ENCODE data around the gene AKR1E2. TPM values are rescaled to one million over a fixed set of nuclear protein-coding genes. Genes with fewer than 3 reads are reported as not detected.

Gene AKR1E2
- total RNA-seq, 1 experiment from 2014 or later, result 11.3 TPM

DNA sequence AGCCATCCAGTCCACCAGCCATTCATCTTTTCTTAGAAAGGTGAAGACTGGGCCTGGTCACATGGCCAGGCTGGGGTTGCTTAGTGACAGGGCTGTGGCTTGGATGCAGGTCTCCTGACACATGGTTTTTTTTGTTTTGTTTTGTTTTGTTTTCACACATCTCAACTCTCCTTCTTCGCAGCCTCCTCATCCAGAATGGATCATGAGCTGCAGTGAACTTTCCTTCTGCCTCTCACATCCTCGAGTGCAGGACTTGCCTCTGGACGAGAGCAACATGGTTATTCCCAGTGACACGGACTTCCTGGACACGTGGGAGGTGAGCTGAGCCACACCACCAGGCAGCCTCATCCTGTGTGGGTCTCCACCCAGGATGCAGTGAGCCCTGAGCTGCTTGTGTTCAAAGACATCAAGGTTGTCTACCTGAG lies 9.5 kb downstream of the AKR1E2 start:
- H3K9me3 ChIP-seq (ENCODE audit: low read depth, low read length, poor library complexity, severe bottlenecking), result no peaks in the 10 kb centered on the region
- H3K27me3 ChIP-seq (replicated peaks; ENCODE audit: insufficient read depth, low read depth, low read length, poor library complexity), result no peaks in the 10 kb centered on the region
- no peak for TF ChIP-seq CTCF (conservative IDR thresholded peaks at IDR 0.05; ENCODE audit: low read depth, low read length)
- TF ChIP-seq EZH2 (IDR thresholded peaks at IDR 0.05; ENCODE audit: borderline replicate concordance, low read depth, low read length, poor library complexity, severe bottlenecking), result no peak
- no peak overlapping the region for H3K4me3 ChIP-seq (ENCODE audit: low read depth, low read length, poor library complexity, severe bottlenecking)
- CTCF ChIA-PET, result no interaction called here
- BruUV-seq (replicated peaks), result no TSS peak
- peaks cover 9% of the 10 kb centered on the region for H3K36me3 ChIP-seq (ENCODE audit: insufficient read depth, low read length, poor library complexity, severe bottlenecking)
- intact Hi-C loops (cut with micrococcal nuclease; ENCODE audit: unreplicated experiment), result no loop called here
- no peaks in the 10 kb centered on the region for H3K4me1 ChIP-seq (ENCODE audit: insufficient read depth, low read length, poor library complexity, severe bottlenecking)
- H3K27ac ChIP-seq (ENCODE audit: low read depth, low read length, poor library complexity, severe bottlenecking), result no peak overlapping the region
- no peak for DNase-seq (ENCODE audit: low spot score)
- POLR2A ChIA-PET (ENCODE audit: low non-redundant PET), result no interaction called here

DNA sequence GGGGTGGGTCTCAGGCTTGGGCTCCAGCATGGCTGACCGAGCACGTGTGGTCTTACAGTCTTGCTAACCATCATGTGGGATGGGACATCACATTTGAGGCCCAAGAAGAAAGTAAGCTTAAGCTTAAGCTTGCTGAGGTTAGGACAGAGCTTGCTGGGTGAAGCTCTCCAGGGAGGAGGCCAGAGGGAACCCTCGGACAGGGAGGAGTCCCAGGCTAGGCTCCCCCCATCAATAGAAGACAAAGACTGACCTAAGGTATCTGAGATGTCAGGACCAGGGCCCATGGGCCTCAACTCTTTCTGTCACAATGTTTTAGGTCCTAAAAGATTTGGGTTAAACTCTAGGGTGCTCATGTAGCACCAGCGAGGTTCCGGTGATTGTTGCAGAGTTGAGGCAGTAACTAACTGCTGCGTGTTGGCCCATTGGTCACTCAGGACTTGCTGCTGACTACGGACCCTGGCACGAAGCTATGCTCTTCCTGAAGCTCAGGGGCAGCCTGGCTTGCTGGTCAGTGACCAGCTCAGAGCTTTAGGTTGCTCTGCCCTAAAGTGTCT lies 10.5 kb downstream of the AKR1E2 start:
- ChIA-PET POLR2A (ENCODE audit: low non-redundant PET) (interaction anchor here (0.7 kb wide), 1 partner anchor 604 kb away, joined by 4 read pairs; no protein-coding TSS in a partner anchor), CTCF (interaction anchor here (1.2 kb wide), 1 partner anchor 1001 kb away, joined by 8 read pairs; no protein-coding TSS in a partner anchor)
- Histone ChIP-seq H3K27me3 (replicated peaks; ENCODE audit: insufficient read depth, low read depth, low read length, poor library complexity) (no peaks in the 10 kb centered on the region), H3K9me3 (ENCODE audit: low read depth, low read length, poor library complexity, severe bottlenecking) (no peaks in the 10 kb centered on the region), H3K36me3 (ENCODE audit: insufficient read depth, low read length, poor library complexity, severe bottlenecking) (peaks cover 5% of the 10 kb centered on the region), H3K4me1 (ENCODE audit: insufficient read depth, low read length, poor library complexity, severe bottlenecking) (no peaks in the 10 kb centered on the region), H3K27ac (ENCODE audit: low read depth, low read length, poor library complexity, severe bottlenecking) (no peak overlapping the region), H3K4me3 (ENCODE audit: low read depth, low read length, poor library complexity, severe bottlenecking) (no peak overlapping the region)
- BruUV-seq (replicated peaks), result no TSS peak
- no peak for DNase-seq (ENCODE audit: low spot score)
- no peak for TF ChIP-seq CTCF (conservative IDR thresholded peaks at IDR 0.05; ENCODE audit: low read depth, low read length)
- no peak for TF ChIP-seq EZH2 (IDR thresholded peaks at IDR 0.05; ENCODE audit: borderline replicate concordance, low read depth, low read length, poor library complexity, severe bottlenecking)
- intact Hi-C loops (cut with micrococcal nuclease; ENCODE audit: unreplicated experiment), result no loop called here

DNA sequence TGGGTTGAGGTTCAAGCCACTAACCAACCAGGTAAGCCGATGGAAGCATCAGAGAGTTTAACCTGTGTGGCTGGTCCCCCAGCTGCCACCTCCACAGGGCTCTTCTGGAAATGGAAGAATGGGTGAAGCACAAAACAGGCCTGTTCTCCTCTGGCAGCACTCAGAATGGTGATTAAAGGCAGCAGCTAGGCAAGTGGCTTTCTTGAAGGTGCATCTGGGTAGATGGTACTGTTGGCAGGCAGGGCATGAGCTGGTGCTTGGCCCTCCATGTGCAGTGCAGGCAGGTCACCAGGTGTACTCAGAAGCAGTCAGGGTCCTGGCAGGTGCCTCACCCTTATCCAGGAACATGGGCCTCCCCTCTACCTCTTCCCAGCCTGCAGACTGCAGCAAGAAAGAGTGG lies 11.5 kb downstream of the AKR1E2 start:
- Histone ChIP-seq H3K4me1 (ENCODE audit: insufficient read depth, low read length, poor library complexity, severe bottlenecking) (no peaks in the 10 kb centered on the region), H3K36me3 (ENCODE audit: insufficient read depth, low read length, poor library complexity, severe bottlenecking) (peaks cover 2% of the 10 kb centered on the region), H3K4me3 (ENCODE audit: low read depth, low read length, poor library complexity, severe bottlenecking) (no peak overlapping the region), H3K9me3 (ENCODE audit: low read depth, low read length, poor library complexity, severe bottlenecking) (no peaks in the 10 kb centered on the region), H3K27me3 (replicated peaks; ENCODE audit: insufficient read depth, low read depth, low read length, poor library complexity) (no peaks in the 10 kb centered on the region), H3K27ac (ENCODE audit: low read depth, low read length, poor library complexity, severe bottlenecking) (no peak overlapping the region)
- ChIA-PET CTCF (interaction anchor here (1.2 kb wide), 1 partner anchor 1000 kb away, joined by 8 read pairs; no protein-coding TSS in a partner anchor), POLR2A (ENCODE audit: low non-redundant PET) (interaction anchor here (0.7 kb wide), 1 partner anchor 603 kb away, joined by 4 read pairs; no protein-coding TSS in a partner anchor)
- intact Hi-C loops (cut with micrococcal nuclease; ENCODE audit: unreplicated experiment), result no loop called here
- no TSS peak for BruUV-seq (replicated peaks)
- TF ChIP-seq EZH2 (IDR thresholded peaks at IDR 0.05; ENCODE audit: borderline replicate concordance, low read depth, low read length, poor library complexity, severe bottlenecking), result no peak
- no peak for TF ChIP-seq CTCF (conservative IDR thresholded peaks at IDR 0.05; ENCODE audit: low read depth, low read length)
- no peak for DNase-seq (ENCODE audit: low spot score)
